ENCODE measurements around the gene NRP2. TPM values are rescaled to one million over a fixed set of nuclear protein-coding genes. Genes with fewer than 3 reads are reported as not detected.

Gene NRP2
- total RNA-seq, 2 donors from 2014 or later, result 0.91 to 2.2 TPM

DNA sequence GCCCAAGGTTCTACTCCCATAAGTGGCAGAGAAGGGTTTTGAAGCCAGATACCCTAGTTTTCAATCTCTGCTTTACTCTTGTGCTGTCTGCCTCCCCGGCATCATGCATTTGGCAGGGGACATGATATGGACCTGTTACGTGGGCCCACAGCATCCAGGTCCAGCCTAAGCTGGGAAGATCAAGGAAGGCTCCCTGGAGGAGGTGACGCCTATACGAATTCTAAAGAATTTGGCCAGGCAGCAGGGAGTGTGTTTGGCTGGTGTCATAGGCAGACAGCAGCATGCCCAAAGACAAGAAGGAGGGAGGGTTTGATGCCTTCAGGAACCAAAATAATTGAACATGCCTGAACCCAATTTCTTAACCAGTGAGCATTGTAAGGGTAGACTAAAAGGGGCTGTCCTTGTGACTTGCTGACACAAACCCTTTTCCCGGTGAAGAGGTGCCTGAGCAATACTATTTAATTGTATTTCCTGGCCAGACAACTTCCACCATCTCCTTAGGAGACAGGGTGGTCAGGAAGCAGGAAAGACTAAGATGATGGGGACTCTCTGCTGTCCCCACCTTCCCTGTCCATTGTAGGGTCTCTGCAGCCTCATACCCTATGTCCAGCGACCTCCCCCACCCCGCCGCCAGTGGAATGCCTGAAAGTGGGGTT lies 21.3 kb downstream of the NRP2 start:
- Mint-ChIP-seq H3K4me3 (no peak overlapping the region), H3K4me1 (peaks cover 6% of the 10 kb centered on the region)

DNA sequence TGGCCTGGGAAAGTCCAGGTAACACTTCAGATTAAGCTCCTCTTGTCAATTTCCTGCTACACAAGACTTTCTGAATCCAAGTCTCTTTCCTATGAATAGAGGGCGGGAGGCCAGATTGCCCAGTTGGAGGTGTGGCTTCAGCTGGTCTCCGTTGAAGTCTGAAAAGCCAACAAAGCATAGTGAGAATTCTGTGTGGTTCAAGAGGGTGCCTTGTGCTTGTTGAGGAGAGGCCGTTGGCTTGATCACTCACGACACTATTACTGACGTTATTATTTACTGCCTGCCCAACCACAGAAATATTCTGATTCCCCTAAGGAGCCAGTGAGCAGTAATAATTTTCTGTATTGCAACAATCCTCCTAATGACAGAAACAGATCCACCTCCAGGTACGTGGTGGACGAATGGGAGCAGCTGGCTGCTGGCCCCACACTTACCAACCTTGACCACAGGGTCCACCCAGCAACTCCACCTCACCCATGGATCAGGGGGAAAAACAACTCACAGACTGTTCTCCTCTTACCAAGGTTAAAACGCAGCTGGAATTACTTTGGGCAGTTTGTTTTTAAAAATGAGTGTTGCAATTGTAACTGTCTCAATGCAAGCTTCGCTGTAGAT lies 21.9 kb downstream of the NRP2 start:
- Mint-ChIP-seq H3K4me1 (peaks cover 6% of the 10 kb centered on the region), H3K27ac (no peak overlapping the region), H3K27me3 (peaks cover 4% of the 10 kb centered on the region)

More for the DNA sequence above, 21.3 kb downstream of the NRP2 start:
- peaks cover 4% of the 10 kb centered on the region for H3K27me3 Mint-ChIP-seq
- H3K9me3 Mint-ChIP-seq, result no peaks in the 10 kb centered on the region
- H3K27ac Mint-ChIP-seq, result no peak overlapping the region
- no peak for ATAC-seq (replicated peaks)
- H3K36me3 Mint-ChIP-seq (ENCODE audit: low read depth), result no peaks in the 10 kb centered on the region

DNA sequence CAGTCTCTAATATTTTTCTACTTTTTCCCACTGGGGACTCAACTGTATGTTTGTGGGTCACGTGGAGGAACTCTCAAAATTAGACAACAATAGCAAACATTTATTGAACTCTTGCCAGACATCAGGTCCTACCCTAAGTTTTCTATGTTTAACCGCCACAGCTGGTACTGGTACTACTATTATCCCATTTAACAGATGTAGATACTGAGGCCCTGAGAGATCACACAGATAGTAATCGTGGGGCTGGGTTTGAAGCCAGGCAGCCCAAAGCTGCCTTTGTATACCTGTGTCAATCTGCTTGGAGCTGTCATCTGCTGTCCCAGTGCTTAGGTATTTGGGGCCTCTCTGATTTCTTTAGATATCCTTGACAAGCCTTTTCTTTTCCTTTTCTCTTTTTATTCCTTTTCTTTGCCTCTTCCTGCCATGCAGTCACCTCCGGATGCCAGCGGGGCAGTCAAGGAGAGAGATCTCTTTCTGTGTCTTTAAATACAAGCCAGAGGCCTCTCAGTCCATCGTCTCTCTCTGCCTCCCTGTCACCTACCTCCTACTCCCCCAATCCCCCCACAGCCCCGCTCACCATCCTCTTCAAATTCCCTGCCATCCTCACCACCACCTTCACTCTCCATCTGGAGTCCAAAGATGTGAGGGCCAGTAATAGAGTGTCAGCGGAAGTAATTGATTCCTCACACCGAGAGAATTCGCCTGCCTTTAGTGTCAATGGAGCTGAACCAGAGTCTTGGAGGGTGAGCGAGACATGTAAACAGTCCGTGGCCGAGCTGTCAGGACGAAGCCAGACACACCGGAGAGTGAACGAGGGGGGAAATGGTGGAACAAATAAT lies 23.4 kb downstream of the NRP2 start:
- H3K4me1 Mint-ChIP-seq, result peaks cover 6% of the 10 kb centered on the region
- ATAC-seq (replicated peaks), result no peak
- H3K9me3 Mint-ChIP-seq, result no peaks in the 10 kb centered on the region
- H3K36me3 Mint-ChIP-seq (ENCODE audit: low read depth), result no peaks in the 10 kb centered on the region
- peak overlapping the region; percentile 71 for H3K4me3 Mint-ChIP-seq
- H3K27me3 Mint-ChIP-seq, result peaks cover 4% of the 10 kb centered on the region
- peak overlapping the region; percentile 91 for H3K27ac Mint-ChIP-seq

More for the DNA sequence above, 21.9 kb downstream of the NRP2 start:
- H3K9me3 Mint-ChIP-seq, result no peaks in the 10 kb centered on the region
- no peaks in the 10 kb centered on the region for H3K36me3 Mint-ChIP-seq (ENCODE audit: low read depth)
- no peak for ATAC-seq (replicated peaks)
- H3K4me3 Mint-ChIP-seq, result no peak overlapping the region

DNA sequence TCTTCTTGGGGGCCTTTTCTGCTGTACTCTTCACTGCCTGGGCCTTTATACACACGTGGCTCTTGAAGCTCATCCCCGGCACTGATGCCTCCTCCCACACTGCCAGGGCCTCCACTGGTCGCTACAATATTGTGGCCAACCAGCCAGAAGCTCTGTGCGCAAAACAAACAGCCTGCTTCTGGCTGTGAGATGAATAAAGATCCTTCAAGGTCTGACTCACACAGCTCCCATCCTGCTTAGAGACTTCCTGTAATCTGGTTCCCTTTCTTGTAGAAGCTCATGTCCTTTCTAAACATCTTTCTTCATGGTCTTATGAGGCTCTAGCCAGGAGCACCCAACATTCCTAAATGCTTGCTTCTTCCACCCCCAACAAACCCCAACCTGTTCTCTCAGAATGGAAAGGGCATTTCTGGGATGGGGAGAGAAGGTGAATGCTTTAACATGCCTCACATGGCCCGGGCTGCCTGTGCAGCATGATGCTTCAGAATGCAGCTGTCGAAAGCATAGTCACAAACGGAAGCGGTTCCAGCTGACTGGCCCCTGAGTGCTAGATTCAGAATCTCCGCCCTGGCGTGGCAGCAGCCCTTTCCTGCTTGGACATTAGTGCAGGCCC lies 24.6 kb downstream of the NRP2 start:
- Mint-ChIP-seq H3K4me1 (peaks cover 6% of the 10 kb centered on the region), H3K27me3 (peaks cover 4% of the 10 kb centered on the region), H3K9me3 (no peaks in the 10 kb centered on the region), H3K4me3 (peak overlapping the region; percentile 71), H3K27ac (peak overlapping the region; percentile 91), H3K36me3 (ENCODE audit: low read depth) (no peaks in the 10 kb centered on the region)
- ATAC-seq (replicated peaks), result peak; percentile 96

DNA sequence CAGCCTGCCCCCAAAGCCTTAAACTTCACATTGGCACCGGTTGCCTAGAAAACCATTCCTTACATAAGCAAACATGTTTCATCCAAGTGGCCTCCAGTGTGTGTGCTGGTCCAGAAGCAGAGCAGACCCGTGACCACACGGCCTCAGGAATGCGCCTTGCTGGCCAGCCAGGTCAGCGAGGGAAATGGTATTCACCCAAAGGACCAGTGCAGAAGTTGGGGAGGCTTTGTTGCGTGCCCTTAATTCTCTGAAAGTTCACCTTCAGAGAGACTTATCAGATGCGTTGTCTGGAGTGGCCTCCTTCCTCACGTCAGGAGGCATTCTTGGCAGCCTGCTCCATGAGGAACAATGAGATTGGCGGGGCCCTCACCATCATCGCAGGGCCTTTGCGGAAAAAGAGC lies 25.9 kb downstream of the NRP2 start:
- Mint-ChIP-seq H3K27ac (no peak overlapping the region), H3K4me1 (peaks cover 6% of the 10 kb centered on the region), H3K36me3 (ENCODE audit: low read depth) (no peaks in the 10 kb centered on the region), H3K4me3 (no peak overlapping the region), H3K9me3 (no peaks in the 10 kb centered on the region), H3K27me3 (no peaks in the 10 kb centered on the region)
- ATAC-seq (replicated peaks), result no peak

DNA sequence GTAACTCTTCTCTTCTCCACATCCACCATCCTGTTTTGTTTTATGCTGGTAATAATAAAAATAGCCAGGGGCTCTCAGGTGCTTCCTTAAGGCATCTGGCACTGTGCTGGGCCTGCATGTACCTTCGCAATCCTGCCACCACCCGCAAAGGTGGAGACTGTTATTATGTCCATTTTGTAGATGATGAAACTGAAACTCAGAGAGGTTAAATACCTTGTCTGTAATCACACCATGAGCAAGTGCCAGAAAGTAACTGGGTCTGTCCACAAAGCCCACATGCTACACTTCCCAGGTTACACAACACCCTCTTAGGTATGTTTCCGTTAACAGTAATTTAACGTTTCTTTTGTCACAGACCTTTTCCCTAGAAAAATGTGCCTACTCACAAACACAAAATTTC lies 27.0 kb downstream of the NRP2 start:
- Mint-ChIP-seq H3K27ac (no peak overlapping the region), H3K4me1 (peaks cover 8% of the 10 kb centered on the region), H3K4me3 (no peak overlapping the region), H3K36me3 (ENCODE audit: low read depth) (no peaks in the 10 kb centered on the region), H3K27me3 (no peaks in the 10 kb centered on the region), H3K9me3 (no peaks in the 10 kb centered on the region)
- no peak for ATAC-seq (replicated peaks)

DNA sequence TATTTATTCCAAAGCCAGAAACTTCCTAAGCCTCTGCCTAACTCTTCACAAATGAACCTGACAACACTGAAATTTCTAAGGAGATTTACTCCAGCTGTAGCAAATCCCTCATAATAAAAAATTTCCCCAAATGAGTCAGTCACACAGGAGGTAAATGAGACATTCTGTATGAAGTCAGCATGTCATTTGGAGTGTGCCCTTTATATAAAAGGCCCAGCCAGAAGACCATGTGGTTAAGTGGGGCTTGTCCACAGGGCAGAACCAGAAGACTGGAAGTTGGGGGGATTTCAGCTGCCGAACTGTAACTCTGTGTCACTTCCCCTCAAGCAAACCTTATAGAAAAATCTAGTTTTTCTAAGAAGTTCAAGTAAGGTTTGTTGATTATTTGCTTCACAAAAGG lies 30.2 kb downstream of the NRP2 start:
- Mint-ChIP-seq H3K36me3 (ENCODE audit: low read depth) (no peaks in the 10 kb centered on the region), H3K27me3 (peaks cover 9% of the 10 kb centered on the region), H3K4me3 (no peak overlapping the region), H3K27ac (no peak overlapping the region), H3K4me1 (peaks cover 7% of the 10 kb centered on the region), H3K9me3 (no peaks in the 10 kb centered on the region)
- ATAC-seq (replicated peaks), result peak; percentile 49

DNA sequence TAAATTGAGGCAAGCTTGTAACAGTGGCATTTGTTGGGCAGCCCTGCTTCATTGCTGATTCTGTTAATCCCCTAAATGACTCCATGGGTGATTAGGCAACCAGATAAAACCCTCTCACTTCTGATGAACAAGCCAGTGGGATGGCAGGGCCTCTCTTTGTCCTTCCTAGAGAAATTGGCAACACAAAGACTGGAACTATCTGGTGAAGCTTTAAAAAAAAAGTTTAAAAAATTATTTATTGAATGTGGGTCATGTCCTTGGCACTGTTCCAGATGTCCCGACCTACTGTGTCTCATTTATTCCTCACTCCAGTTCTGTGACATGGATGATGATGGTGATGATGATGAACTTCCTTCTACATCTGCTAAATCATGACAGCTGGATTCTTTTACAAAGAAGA lies 30.8 kb downstream of the NRP2 start:
- Mint-ChIP-seq H3K36me3 (ENCODE audit: low read depth) (no peaks in the 10 kb centered on the region), H3K4me1 (peaks cover 7% of the 10 kb centered on the region), H3K27ac (no peak overlapping the region), H3K9me3 (no peaks in the 10 kb centered on the region), H3K27me3 (peaks cover 9% of the 10 kb centered on the region), H3K4me3 (no peak overlapping the region)
- no peak for ATAC-seq (replicated peaks)

DNA sequence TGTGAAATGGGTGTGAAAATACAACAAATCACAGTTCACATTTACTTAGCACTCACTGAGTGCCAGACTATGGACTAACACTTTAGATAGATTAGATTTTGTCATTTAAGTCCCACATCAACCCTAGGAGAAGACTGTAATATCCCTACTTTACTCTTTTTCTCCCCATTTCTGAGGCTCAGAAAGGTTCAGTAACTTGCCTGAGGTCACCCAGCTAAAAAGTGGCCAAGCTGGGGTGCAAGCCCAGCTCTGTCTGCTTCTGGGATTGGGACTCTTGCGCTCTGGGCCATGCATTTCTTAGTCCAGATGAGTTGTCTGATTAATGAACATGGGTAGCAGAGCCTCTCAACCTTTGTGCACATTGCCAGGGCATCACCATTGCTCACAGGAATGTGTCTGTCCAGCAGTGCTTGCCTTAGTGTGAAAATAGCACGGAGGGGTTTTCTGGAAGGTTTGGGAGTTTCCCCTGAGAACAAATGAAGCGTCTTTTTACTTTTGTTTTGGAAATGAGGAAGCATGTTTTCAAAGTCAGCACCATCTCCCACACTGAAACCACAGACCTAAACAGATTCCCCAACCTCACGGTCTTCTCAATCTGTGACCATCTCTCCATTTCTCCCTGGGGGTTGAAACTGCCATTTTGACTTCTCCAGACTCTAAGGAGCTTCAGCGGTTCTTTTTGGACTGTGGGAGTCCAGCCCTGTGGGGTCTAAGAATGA lies 31.9 kb downstream of the NRP2 start:
- Mint-ChIP-seq H3K9me3 (no peaks in the 10 kb centered on the region), H3K36me3 (ENCODE audit: low read depth) (no peaks in the 10 kb centered on the region), H3K4me1 (peaks cover 7% of the 10 kb centered on the region), H3K4me3 (peak overlapping the region; percentile 15), H3K27ac (peak overlapping the region; percentile 13), H3K27me3 (peaks cover 9% of the 10 kb centered on the region)
- peak; percentile 76 for ATAC-seq (replicated peaks)

DNA sequence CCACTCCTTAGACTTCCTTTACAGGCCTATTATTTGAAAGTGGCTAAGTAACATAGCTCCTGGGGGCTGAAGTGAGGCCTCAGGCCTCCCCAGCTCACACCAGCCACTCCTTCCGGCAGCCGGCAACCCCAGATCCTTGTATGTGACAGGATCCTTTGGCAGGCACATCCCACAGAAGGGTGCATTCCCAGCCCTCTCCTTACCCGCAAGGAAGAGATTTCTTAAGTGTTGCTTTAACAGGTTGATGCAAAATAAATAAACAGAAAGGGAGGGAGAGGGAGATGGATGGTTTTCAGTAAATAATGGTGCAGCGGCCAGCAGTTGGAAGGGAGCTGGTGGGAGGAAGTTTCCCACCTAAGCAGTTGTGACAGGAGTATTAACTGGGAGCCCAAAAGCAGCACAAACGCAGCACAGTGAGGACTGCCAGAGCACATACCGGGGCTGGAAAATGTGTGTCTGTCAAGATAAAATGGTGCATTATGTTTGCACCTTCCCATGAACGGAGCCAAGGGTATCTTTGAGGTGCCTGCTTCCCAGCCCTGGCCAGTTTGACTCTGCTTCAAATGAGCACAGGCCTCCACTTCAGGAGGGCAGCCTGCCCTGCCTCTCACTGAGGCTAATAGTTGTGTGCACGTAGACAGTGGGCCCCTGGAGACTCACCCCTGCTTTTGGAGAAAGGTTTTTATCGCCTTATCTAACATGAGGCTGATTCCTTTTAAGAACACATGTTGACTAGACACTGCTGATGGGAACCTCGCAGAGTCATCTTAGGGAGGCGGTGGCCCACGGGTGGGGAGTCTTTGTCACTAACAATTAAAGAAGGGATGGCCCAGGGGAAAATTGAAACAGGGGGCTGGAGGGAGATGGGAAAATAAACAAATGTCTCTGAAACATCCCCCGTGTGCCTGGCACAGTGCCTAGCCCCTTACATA lies 32.8 kb downstream of the NRP2 start:
- Mint-ChIP-seq H3K27me3 (peaks cover 9% of the 10 kb centered on the region), H3K9me3 (no peaks in the 10 kb centered on the region), H3K36me3 (ENCODE audit: low read depth) (no peaks in the 10 kb centered on the region), H3K4me1 (peaks cover 7% of the 10 kb centered on the region), H3K4me3 (peak overlapping the region; percentile 15), H3K27ac (peak overlapping the region; percentile 13)
- ATAC-seq (replicated peaks), result no peak

DNA sequence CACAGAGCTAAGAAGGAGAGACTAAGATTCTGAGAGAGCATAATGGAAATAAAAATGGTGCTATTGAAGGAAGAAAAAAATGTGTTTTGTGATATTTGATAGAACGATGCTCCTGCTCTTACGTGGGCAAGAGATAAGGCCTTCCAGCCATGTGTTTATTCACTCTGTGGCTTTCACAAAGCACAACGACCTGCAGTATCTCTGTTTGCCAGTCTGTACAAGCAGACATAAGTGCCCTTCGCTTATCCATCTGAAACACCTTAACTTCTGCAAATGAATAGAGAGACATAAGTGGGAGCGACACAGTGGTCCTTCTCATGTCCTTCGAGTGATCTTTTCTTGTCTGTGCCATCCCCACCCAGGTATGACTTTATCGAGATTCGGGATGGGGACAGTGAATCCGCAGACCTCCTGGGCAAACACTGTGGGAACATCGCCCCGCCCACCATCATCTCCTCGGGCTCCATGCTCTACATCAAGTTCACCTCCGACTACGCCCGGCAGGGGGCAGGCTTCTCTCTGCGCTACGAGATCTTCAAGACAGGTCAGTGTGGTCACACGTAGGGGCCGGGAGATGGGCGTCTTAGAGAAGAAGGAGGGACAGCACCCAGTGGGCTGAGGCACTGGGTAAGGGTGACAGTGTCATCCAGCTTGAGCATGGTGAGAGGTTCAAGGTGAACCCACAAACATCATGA lies 33.7 kb downstream of the NRP2 start:
- no peaks in the 10 kb centered on the region for H3K36me3 Mint-ChIP-seq (ENCODE audit: low read depth)
- peaks cover 7% of the 10 kb centered on the region for H3K4me1 Mint-ChIP-seq
- H3K27me3 Mint-ChIP-seq, result peaks cover 9% of the 10 kb centered on the region
- ATAC-seq (replicated peaks), result no peak
- H3K27ac Mint-ChIP-seq, result no peak overlapping the region
- H3K4me3 Mint-ChIP-seq, result no peak overlapping the region
- H3K9me3 Mint-ChIP-seq, result no peaks in the 10 kb centered on the region

DNA sequence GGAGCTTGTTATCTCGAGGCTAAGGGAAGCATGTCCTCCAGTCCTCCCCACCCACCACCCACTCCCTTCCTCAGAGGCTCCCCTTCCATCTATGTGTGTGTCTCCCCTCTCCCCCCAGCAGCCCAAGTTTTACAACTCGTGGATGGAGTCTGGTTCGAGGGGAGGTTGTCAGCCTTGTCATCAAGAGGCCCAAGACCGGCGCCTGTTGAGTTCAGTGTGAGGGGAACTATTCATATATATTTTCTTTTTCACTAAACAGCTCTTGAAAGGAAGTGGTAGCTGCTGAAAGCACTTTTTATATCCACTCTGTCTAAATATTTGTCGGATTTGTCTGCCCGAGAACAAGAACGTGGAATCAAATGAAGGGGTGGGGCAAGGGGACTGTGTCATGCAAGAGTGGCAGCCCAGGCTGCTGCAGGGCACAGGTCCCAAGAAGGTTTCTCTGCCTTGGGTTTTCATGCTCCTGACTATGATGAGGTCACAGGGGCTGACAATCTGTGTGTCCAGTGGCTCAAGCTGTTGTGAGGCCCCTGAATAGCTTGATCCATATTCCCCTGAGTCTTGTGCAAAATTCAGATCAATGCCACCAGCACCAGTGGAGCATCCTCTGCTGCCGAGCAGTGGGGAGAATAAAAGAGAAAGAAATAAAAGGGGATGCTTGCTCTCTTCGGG lies 35.0 kb downstream of the NRP2 start:
- no peak overlapping the region for H3K4me3 Mint-ChIP-seq
- no peak overlapping the region for H3K27ac Mint-ChIP-seq
- H3K27me3 Mint-ChIP-seq, result peaks cover 9% of the 10 kb centered on the region
- no peak for ATAC-seq (replicated peaks)
- H3K4me1 Mint-ChIP-seq, result peaks cover 7% of the 10 kb centered on the region
- H3K36me3 Mint-ChIP-seq (ENCODE audit: low read depth), result no peaks in the 10 kb centered on the region
- H3K9me3 Mint-ChIP-seq, result no peaks in the 10 kb centered on the region

All from activated T-helper 17 cell treated with anti-CD3 and anti-CD28 coated beads, Interleukin-2, amount 50 U/mL, for 72 hours (primary cell).